HL-60 (cell line): ENCODE data around the gene SMG9.

Source experiments
- DNase-seq, 2 experiments: peaks; one replicate each; pipeline ENCODE4 v3.0.0-alpha.2; 2010 to 2020; ENCODE audit warnings: low read depth in 1 of 2, low spot score in 1 of 2
- H3K27ac ChIP-seq: fragments of 250-450 bp; sonication (Bioruptor Pico); replicated peaks from 2 replicates; pipeline ENCODE4 v1.5.1; 2020; ENCODE audit warnings: mild to moderate bottlenecking, moderate library complexity
- H3K27me3 ChIP-seq: fragments of 250-450 bp; sonication (Bioruptor Pico); 2 replicates; pipeline ENCODE4 v1.5.1; 2021; ENCODE audit warnings: mild to moderate bottlenecking, moderate library complexity; ENCODE audit not compliant: insufficient read depth, poor library complexity, severe bottlenecking
- H3K4me3 ChIP-seq: replicated peaks from 2 replicates; pipeline ENCODE4 v1.5.1; 2011; ENCODE audit warnings: mild to moderate bottlenecking, control low read depth, low read length; ENCODE audit not compliant: insufficient read depth
- GABPA ChIP-seq: IDR thresholded peaks from 2 replicates; pipeline ENCODE4 v1.6.1; 2012; ENCODE audit warnings: low read depth
- POLR2AphosphoS5 ChIP-seq: IDR thresholded peaks from 2 replicates; pipeline ENCODE4 v1.6.1; 2012; ENCODE audit warnings: low read depth
- SPI1 ChIP-seq: IDR thresholded peaks from 2 replicates; pipeline ENCODE4 v1.6.1; 2012; ENCODE audit warnings: low read depth, mild to moderate bottlenecking, borderline replicate concordance
- TF ChIP-seq, protein P1 (sequence below): IDR thresholded peaks from 2 replicates; pipeline ENCODE4 v1.6.1; 2012; ENCODE audit warnings: low read depth; ENCODE audit not compliant: insufficient replicate concordance
- TF ChIP-seq, protein P2 (sequence below): IDR thresholded peaks from one replicate; pipeline ENCODE4 v1.5.1; 2011; ENCODE audit warnings: low read length, control low read depth, inconsistent platforms; ENCODE audit not compliant: insufficient read depth

SMG9 gene

DNA sequence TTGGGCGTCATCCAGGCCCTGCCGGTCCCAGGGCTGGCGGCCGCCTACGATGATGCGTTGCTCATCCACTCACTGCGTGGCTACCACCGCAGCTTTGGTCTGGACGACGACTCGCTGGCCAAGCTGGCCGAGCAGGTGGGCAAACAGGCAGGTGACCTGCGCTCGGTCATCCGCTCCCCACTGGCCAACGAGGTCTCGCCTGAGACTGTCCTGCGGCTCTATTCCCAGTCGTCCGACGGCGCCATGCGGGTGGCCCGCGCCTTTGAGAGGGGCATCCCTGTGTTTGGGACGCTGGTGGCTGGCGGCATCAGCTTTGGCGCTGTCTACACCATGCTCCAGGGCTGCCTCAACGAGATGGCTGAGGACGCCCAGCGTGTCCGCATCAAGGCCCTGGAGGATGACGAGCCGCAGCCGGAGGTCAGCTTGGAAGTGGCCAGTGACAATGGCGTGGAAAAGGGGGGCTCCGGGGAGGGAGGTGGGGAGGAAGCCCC is 35.3 kb downstream of the SMG9 start:
- Histone ChIP-seq H3K27ac (no peak overlapping the region), H3K4me3 (no peak overlapping the region), H3K27me3 (no peaks in the 10 kb centered on the region)
- TF ChIP-seq POLR2AphosphoS5 (no peak), SPI1 (no peak), GABPA (no peak)
- TF ChIP-seq, protein P1, sequence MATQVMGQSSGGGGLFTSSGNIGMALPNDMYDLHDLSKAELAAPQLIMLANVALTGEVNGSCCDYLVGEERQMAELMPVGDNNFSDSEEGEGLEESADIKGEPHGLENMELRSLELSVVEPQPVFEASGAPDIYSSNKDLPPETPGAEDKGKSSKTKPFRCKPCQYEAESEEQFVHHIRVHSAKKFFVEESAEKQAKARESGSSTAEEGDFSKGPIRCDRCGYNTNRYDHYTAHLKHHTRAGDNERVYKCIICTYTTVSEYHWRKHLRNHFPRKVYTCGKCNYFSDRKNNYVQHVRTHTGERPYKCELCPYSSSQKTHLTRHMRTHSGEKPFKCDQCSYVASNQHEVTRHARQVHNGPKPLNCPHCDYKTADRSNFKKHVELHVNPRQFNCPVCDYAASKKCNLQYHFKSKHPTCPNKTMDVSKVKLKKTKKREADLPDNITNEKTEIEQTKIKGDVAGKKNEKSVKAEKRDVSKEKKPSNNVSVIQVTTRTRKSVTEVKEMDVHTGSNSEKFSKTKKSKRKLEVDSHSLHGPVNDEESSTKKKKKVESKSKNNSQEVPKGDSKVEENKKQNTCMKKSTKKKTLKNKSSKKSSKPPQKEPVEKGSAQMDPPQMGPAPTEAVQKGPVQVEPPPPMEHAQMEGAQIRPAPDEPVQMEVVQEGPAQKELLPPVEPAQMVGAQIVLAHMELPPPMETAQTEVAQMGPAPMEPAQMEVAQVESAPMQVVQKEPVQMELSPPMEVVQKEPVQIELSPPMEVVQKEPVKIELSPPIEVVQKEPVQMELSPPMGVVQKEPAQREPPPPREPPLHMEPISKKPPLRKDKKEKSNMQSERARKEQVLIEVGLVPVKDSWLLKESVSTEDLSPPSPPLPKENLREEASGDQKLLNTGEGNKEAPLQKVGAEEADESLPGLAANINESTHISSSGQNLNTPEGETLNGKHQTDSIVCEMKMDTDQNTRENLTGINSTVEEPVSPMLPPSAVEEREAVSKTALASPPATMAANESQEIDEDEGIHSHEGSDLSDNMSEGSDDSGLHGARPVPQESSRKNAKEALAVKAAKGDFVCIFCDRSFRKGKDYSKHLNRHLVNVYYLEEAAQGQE = no peak
- TF ChIP-seq, protein P2, sequence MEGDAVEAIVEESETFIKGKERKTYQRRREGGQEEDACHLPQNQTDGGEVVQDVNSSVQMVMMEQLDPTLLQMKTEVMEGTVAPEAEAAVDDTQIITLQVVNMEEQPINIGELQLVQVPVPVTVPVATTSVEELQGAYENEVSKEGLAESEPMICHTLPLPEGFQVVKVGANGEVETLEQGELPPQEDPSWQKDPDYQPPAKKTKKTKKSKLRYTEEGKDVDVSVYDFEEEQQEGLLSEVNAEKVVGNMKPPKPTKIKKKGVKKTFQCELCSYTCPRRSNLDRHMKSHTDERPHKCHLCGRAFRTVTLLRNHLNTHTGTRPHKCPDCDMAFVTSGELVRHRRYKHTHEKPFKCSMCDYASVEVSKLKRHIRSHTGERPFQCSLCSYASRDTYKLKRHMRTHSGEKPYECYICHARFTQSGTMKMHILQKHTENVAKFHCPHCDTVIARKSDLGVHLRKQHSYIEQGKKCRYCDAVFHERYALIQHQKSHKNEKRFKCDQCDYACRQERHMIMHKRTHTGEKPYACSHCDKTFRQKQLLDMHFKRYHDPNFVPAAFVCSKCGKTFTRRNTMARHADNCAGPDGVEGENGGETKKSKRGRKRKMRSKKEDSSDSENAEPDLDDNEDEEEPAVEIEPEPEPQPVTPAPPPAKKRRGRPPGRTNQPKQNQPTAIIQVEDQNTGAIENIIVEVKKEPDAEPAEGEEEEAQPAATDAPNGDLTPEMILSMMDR = no peak
- DNase-seq = no peak

DNA sequence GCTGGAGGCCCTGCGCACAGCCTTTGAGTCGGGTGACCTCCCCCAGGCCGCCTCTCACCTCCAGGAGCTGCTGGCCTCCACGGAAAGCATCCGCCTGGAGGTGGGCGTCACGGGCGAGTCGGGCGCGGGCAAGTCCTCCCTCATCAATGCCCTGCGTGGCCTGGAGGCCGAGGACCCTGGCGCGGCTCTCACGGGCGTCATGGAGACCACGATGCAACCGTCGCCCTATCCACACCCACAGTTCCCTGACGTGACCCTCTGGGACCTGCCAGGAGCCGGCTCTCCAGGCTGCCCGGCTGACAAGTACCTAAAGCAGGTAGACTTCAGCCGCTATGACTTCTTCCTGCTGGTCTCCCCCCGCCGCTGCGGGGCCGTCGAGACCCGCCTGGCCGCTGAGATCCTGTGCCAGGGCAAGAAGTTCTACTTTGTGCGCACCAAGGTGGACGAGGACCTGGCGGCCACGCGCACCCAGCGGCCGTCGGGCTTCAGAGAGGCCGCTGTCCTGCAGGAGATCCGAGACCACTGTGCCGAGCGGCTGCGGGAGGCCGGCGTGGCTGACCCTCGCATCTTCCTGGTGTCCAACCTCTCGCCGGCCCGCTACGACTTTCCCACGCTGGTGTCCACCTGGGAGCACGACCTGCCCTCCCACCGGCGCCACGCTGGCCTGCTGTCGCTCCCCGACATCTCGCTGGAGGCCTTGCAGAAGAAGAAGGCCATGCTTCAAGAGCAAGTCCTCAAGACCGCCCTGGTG is 36.0 kb downstream of the SMG9 start:
- no peaks in the 10 kb centered on the region for H3K27me3 ChIP-seq
- no peak for DNase-seq
- TF ChIP-seq POLR2AphosphoS5 (no peak), GABPA (no peak), SPI1 (no peak)
- TF ChIP-seq, protein P1 = no peak
- TF ChIP-seq, protein P2 = no peak

DNA sequence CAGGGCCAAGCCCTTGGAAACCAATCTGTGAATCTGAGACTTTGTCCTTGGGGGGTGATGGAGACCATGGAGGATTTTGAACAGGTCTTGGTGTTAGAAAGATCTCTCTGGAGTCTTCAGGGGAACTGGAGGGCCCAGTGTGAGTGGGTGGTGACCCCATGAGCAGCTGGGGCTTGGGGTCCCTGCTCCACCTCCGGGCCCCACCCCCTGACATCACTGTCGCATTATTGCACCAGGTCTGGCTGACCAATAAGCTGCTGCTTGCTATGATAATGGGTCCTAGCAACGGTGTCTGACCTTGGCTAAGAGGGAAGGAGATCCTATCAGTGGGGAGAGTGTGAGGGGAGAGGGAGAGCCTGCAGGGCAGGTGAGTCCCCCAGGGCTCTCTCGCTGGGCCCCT is 39.0 kb downstream of the SMG9 start, which contains the start of gene IRGC:
Gene IRGC (plus strand): TSS at position 301 of the 400 bp plus-strand sequence. CDS start 2,483 bp downstream, outside the sequence.
- TF ChIP-seq, protein P1 = no peak
- TF ChIP-seq SPI1 (no peak), POLR2AphosphoS5 (no peak), GABPA (no peak)
- TF ChIP-seq, protein P2 = no peak
- Histone ChIP-seq H3K4me3 (no peak within 1 kb of the TSS), H3K27me3 (no peaks in the 10 kb centered on the region), H3K27ac (no peak within 1 kb of the TSS)
- DNase-seq = no peak

More for the DNA sequence above, 36.0 kb downstream of the SMG9 start:
- H3K27ac ChIP-seq = no peak overlapping the region
- H3K4me3 ChIP-seq = no peak overlapping the region
